GM12875 (cell line): ENCODE measurements around the gene CAPN10.

Source experiments
- H3K4me3 ChIP-seq: one replicate; pipeline ENCODE4 v1.5.1; 2011; ENCODE audit warnings: low read depth, low read length, control low read depth
- TF ChIP-seq, protein P1 (sequence below): IDR thresholded peaks from 2 replicates; pipeline ENCODE4 v1.5.1; 2011; ENCODE audit warnings: low read depth, mild to moderate bottlenecking, control low read depth, inconsistent platforms, low read length, moderate library complexity, borderline replicate concordance; ENCODE audit not compliant: insufficient read depth

The CAPN10 gene

DNA sequence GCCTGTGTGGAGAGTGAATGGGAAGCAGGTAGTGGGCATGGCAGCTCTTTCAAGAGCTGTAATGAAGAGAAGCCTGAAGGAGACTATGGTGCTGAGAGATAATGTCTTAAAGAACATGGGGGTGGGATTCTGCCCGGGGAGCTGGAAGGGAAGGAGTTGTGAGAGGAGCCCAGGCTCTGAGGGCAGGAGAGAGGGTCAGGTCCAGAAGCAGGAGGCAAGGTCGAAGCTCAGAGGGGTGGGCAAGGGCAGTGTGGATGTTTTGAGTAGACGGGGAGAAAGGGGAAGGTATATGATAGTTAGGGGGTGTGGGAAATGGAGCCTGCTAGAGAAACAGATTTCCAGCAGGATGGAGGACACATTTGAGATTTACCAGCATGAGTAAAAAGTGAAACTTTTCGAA lies 2.1 kb downstream of the CAPN10 start:
- TF ChIP-seq, protein P1, sequence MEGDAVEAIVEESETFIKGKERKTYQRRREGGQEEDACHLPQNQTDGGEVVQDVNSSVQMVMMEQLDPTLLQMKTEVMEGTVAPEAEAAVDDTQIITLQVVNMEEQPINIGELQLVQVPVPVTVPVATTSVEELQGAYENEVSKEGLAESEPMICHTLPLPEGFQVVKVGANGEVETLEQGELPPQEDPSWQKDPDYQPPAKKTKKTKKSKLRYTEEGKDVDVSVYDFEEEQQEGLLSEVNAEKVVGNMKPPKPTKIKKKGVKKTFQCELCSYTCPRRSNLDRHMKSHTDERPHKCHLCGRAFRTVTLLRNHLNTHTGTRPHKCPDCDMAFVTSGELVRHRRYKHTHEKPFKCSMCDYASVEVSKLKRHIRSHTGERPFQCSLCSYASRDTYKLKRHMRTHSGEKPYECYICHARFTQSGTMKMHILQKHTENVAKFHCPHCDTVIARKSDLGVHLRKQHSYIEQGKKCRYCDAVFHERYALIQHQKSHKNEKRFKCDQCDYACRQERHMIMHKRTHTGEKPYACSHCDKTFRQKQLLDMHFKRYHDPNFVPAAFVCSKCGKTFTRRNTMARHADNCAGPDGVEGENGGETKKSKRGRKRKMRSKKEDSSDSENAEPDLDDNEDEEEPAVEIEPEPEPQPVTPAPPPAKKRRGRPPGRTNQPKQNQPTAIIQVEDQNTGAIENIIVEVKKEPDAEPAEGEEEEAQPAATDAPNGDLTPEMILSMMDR: no peak
- no peak overlapping the region for H3K4me3 ChIP-seq

DNA sequence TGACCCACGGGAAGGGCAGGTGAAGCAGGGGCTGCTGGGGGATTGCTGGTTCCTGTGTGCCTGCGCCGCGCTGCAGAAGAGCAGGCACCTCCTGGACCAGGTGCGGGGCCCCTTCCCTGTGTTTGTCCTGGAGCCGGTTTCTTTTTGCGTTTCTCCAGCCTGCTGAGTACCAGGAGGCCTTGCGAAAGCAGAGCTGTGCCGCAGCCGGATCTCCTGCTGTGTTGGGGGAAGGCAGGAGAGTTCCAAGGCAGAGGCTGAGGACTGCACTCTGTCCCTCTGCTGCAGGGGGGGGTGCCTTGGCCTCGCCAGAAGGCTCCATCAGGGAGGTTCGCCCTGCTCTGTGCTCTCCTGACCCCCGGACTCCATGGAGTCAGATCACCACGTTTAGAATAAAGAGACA lies 2.8 kb downstream of the CAPN10 start:
- TF ChIP-seq, protein P1: no peak
- H3K4me3 ChIP-seq: no peak overlapping the region

DNA sequence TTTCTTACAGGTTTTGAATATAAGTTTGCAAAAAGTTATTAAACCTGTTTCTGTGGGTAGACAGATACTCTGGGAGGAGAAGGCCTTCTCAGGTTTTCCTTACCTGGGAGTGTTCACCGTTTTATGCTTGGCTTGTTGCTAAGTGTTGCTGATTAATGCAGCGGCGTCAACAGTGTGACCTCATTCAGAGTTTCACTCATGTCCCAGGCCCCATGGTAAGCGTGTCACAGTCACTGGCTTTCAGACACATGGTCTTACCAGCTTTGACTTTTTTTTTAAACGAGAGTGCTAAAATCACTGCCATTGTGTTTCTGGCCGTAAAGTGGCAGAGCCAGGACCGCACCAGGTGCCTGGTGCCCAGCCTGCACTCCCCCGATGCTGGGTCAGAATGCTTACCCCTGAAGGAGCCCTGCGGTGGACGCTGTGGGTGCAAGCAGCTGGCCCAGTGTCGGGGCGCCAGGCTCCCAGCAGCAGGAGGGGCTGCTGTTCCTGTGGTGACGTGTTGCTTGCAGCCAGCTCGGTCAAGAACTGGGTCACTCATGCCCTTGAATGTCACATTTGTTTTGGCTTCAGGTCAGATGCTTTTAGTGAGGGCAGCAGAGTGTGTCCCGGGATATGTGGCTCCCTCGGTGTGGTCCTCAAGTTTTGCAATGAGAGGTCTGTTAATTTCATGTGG lies 3.5 kb downstream of the CAPN10 start:
- TF ChIP-seq, protein P1: no peak
- H3K4me3 ChIP-seq: no peak overlapping the region

DNA sequence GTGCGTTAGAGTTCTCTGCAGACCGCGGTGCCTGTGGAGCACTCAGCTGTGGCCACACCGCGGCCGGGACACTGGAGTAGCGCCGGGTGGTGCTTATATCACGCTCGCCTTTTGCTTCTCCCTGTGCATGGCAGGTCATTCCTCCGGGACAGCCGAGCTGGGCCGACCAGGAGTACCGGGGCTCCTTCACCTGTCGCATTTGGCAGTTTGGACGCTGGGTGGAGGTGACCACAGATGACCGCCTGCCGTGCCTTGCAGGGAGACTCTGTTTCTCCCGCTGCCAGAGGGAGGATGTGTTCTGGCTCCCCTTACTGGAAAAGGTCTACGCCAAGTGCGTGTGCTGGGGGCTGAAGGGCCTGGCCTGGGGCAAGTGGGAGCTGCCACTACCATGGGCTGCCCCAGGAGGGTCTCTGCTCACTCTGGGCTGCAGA lies 4.2 kb downstream of the CAPN10 start:
- H3K4me3 ChIP-seq: no peak overlapping the region
- TF ChIP-seq, protein P1: no peak

DNA sequence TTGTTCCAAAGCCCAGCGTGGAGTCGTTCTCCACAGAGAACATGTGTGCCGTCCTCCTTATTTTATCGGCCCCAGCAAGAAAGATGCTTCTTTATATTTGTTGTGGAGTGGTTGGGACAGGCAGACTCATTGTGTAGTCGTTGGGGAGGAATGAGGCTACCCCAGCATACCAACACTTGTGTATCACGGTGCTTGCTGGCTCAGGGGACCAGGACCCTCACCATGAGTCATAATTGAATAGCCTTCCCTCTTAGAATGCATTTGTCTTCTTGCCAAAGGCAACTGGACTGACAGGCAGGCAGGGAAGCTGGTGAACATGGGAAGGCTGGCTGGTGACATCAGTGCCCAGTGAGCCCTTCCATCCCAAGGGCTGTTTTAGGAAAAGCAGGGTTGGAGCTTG lies 4.7 kb downstream of the CAPN10 start:
- TF ChIP-seq, protein P1: no peak
- H3K4me3 ChIP-seq: no peak overlapping the region

DNA sequence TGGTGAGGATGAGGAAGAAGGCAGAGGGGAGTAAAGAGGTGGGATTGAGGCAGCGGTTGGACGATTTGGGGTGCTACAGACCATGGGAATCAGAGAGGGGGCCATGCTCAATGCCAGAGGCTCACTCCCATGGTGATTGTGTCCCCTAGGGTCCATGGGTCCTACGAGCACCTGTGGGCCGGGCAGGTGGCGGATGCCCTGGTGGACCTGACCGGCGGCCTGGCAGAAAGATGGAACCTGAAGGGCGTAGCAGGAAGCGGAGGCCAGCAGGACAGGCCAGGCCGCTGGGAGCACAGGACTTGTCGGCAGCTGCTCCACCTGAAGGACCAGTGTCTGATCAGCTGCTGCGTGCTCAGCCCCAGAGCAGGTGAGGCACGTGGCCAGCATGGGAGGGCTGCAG lies 5.2 kb downstream of the CAPN10 start:
- TF ChIP-seq, protein P1: no peak
- no peak overlapping the region for H3K4me3 ChIP-seq

DNA sequence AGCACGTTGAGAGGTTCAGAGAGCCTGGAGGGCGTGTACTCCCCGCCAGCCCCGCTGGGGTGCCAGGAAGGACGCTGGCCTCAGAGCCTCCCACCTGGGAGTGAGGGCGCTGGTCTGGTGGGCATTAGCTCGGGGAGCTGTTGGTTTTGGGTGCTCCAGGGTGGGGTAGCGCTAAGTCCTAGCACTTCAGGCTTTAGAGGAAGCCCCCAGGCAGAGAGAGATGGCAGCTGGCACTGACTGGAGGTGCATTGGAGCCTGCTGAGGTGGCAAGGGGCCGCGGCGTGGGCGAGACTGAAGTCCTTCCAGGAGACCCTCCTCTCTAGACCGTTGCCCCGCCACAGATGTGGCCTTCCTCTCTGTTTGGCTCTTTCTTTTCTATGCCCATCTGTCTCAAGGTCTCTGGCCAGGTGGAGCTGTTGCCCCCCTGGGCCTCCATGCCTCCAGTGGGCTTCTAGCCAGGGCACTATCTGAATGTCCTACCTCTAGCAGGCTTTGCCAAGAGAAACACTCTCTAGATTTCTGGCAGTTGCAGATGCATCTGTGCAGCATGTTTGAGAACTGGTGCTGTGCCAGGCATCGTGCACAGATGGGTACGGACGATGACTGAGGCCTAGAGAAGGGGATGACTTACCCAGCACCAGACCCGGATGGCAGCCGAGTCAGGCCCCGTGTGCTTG lies 6.6 kb downstream of the CAPN10 start:
- TF ChIP-seq, protein P1: no peak
- no peak overlapping the region for H3K4me3 ChIP-seq
